Neural cell (in vitro differentiated cells): ENCODE measurements around the gene TEX38. TPM values are rescaled to one million over a fixed set of nuclear protein-coding genes. Genes with fewer than 3 reads are reported as not detected.

ENCODE experiments used
- H2AFZ ChIP-seq: fragments of 200-600, 300-800 bp; sonication (generic), shearing (Covaris generic); 2 replicates; pipeline ENCODE4 v1.6.0; 2014; ENCODE audit warnings: low read depth, mild to moderate bottlenecking, antibody characterized with exemption, low read length, moderate library complexity
- H3F3A ChIP-seq: fragments of 200-600 bp; shearing (Covaris generic); 2 replicates; pipeline ENCODE4 v1.6.1; 2016; ENCODE audit warnings: mild to moderate bottlenecking, moderate library complexity, mixed read lengths, antibody characterized with exemption, low read length; ENCODE audit not compliant: insufficient read depth, poor library complexity, severe bottlenecking
- H3K27ac ChIP-seq: fragments of 200-600, 300-800 bp; sonication (generic), shearing (Covaris generic); 2 replicates; pipeline ENCODE4 v1.5.1; 2014; ENCODE audit warnings: mild to moderate bottlenecking, low read length, moderate library complexity
- H3K27me3 ChIP-seq: fragments of 300-800, 200-600 bp; sonication (generic), shearing (Covaris generic); 2 replicates; pipeline ENCODE4 v1.6.0; 2014; ENCODE audit warnings: mild to moderate bottlenecking, low read depth, low read length, moderate library complexity; ENCODE audit not compliant: insufficient read depth
- H3K36me3 ChIP-seq: fragments of 300-800, 200-600 bp; sonication (generic), shearing (Covaris generic); 2 replicates; pipeline ENCODE4 v1.5.1; 2014; ENCODE audit warnings: mild to moderate bottlenecking, antibody characterized with exemption, low read length, moderate library complexity; ENCODE audit not compliant: insufficient read depth
- H3K4me2 ChIP-seq: fragments of 300-800, 200-600 bp; sonication (generic), shearing (Covaris generic); 2 replicates; pipeline ENCODE4 v1.6.0; 2014; ENCODE audit warnings: mild to moderate bottlenecking, low read length
- H3K4me3 ChIP-seq: fragments of 300-800, 200-600 bp; sonication (generic), shearing (Covaris generic); 2 replicates; pipeline ENCODE4 v1.5.1; 2014; ENCODE audit warnings: mild to moderate bottlenecking, low read length, moderate library complexity
- H3K79me2 ChIP-seq: fragments of 200-600 bp; shearing (Covaris generic); replicated peaks from 2 replicates; pipeline ENCODE4 v1.6.0; 2014; ENCODE audit warnings: mild to moderate bottlenecking, low read length, moderate library complexity; ENCODE audit not compliant: insufficient read depth
- H3K9ac ChIP-seq: fragments of 300-800, 200-600 bp; sonication (generic), shearing (Covaris generic); 2 replicates; pipeline ENCODE4 v1.6.1; 2016; ENCODE audit warnings: mild to moderate bottlenecking, low read length, mixed read lengths
- H3K9me2 ChIP-seq: fragments of 200-600 bp; shearing (Covaris generic); 2 replicates; pipeline ENCODE4 v1.6.1; 2016; ENCODE audit warnings: mild to moderate bottlenecking, low read length, mixed read lengths; ENCODE audit not compliant: insufficient read depth
- H3K9me3 ChIP-seq: fragments of 200-600, 300-800 bp; sonication (generic), shearing (Covaris generic); 2 replicates; pipeline ENCODE4 v1.6.1; 2016; ENCODE audit warnings: mild to moderate bottlenecking, mixed run types, low read length, moderate library complexity, mixed read lengths
- H4K20me1 ChIP-seq: fragments of 200-600 bp; shearing (Covaris generic); 2 replicates; pipeline ENCODE4 v1.6.1; 2016; ENCODE audit warnings: mild to moderate bottlenecking, mixed run types; ENCODE audit not compliant: insufficient read depth
- CTCF ChIP-seq: fragments of 450-650 bp; IDR thresholded peaks from 2 replicates; pipeline ENCODE4 v1.5.1; 2014; ENCODE audit warnings: antibody characterized with exemption, mild to moderate bottlenecking, moderate library complexity; ENCODE audit not compliant: poor library complexity, severe bottlenecking
- EP300 ChIP-seq: fragments of 450-650 bp; conservative IDR thresholded peaks from 2 replicates; pipeline ENCODE4 v1.6.1; 2014; ENCODE audit warnings: antibody characterized with exemption, mild to moderate bottlenecking, moderate library complexity; ENCODE audit not compliant: poor library complexity, severe bottlenecking
- EZH2 ChIP-seq: fragments of 200-600, 300-800 bp; shearing (Covaris generic), sonication (generic); IDR thresholded peaks from 2 replicates; pipeline ENCODE4 v1.6.1; 2014; ENCODE audit warnings: antibody characterized with exemption, low read length, borderline replicate concordance, mild to moderate bottlenecking; ENCODE audit not compliant: insufficient read depth, poor library complexity, severe bottlenecking
- MXI1 ChIP-seq: fragments of 450-650 bp; conservative IDR thresholded peaks from 2 replicates; pipeline ENCODE4 v1.6.1; 2014; ENCODE audit warnings: antibody characterized with exemption, mild to moderate bottlenecking; ENCODE audit not compliant: poor library complexity, severe bottlenecking
- POLR2AphosphoS5 ChIP-seq: IDR thresholded peaks from 2 replicates; pipeline ENCODE4 v1.6.1; 2012
- RAD21 ChIP-seq: fragments of 450-650 bp; conservative IDR thresholded peaks from 2 replicates; pipeline ENCODE4 v1.6.1; 2014; ENCODE audit warnings: antibody characterized with exemption, mild to moderate bottlenecking, moderate library complexity
- SMC3 ChIP-seq: fragments of 450-650 bp; conservative IDR thresholded peaks from 2 replicates; pipeline ENCODE4 v1.6.1; 2014; ENCODE audit warnings: antibody characterized with exemption, mild to moderate bottlenecking, moderate library complexity; ENCODE audit not compliant: poor library complexity
- TAF1 ChIP-seq: IDR thresholded peaks from 2 replicates; pipeline ENCODE4 v1.6.1; 2012; ENCODE audit warnings: low read depth
- polyA plus RNA-seq: library from polyadenylated mRNA; depleted of rRNA; stranded (reverse); fragments of >200 nt; gene quantifications from 2 replicates; pipeline ENCODE4 v1.2.3, GENCODE V29; 2014
- TF ChIP-seq, protein P1 (sequence below): IDR thresholded peaks from 2 replicates; pipeline ENCODE4 v1.6.1; 2012; ENCODE audit warnings: borderline replicate concordance

TEX38 gene
- polyA plus RNA-seq, 1 donor from 2014 or later = not detected

GRCh38 chr1:46703927-46704641 is 32.4 kb downstream of the TEX38 start:
- Histone ChIP-seq H3K4me3 (no peak overlapping the region), H3K36me3 (peaks cover 9% of the 10 kb centered on the region), H2AFZ (no peak overlapping the region), H3K4me2 (no peak overlapping the region), H3K27me3 (no peaks in the 10 kb centered on the region), H3K79me2 (no peaks in the 10 kb centered on the region), H3F3A (no peaks in the 10 kb centered on the region), H3K27ac (no peak overlapping the region), H4K20me1 (no peaks in the 10 kb centered on the region), H3K9me3 (no peaks in the 10 kb centered on the region), H3K9me2 (no peaks in the 10 kb centered on the region), H3K9ac (no peak overlapping the region)
- TF ChIP-seq TAF1 (no peak), MXI1 (no peak), SMC3 (no peak)

DNA sequence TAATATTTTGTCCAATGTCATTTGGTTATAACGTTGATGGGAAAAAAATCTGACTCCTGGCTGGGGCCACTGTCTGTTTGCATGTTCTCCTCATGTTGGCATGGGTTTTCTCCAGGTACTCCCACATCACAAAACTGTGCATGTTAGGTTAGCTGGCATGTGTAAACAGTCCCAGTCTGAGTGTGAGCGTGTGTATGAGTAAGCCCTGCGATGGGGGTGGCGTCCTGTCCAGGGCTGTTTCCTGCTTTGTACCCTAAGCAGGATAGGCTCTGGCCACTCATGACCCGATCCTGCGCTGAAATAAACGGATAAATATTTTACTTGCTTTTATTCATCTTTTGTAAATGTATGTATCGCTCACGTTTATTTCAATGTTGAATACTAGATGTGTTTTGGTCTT is 33.8 kb downstream of the TEX38 start:
- H3K9me2 ChIP-seq = no peaks in the 10 kb centered on the region
- no peaks in the 10 kb centered on the region for H4K20me1 ChIP-seq
- H3K36me3 ChIP-seq = peaks cover 12% of the 10 kb centered on the region
- H2AFZ ChIP-seq = no peak overlapping the region
- no peak overlapping the region for H3K27ac ChIP-seq
- H3K4me2 ChIP-seq = no peak overlapping the region
- no peaks in the 10 kb centered on the region for H3K9me3 ChIP-seq
- H3F3A ChIP-seq = no peaks in the 10 kb centered on the region
- no peaks in the 10 kb centered on the region for H3K79me2 ChIP-seq
- TF ChIP-seq POLR2AphosphoS5 = no peak
- TF ChIP-seq TAF1 = no peak
- no peak for TF ChIP-seq RAD21
- TF ChIP-seq EP300 = no peak
- TF ChIP-seq, protein P1, sequence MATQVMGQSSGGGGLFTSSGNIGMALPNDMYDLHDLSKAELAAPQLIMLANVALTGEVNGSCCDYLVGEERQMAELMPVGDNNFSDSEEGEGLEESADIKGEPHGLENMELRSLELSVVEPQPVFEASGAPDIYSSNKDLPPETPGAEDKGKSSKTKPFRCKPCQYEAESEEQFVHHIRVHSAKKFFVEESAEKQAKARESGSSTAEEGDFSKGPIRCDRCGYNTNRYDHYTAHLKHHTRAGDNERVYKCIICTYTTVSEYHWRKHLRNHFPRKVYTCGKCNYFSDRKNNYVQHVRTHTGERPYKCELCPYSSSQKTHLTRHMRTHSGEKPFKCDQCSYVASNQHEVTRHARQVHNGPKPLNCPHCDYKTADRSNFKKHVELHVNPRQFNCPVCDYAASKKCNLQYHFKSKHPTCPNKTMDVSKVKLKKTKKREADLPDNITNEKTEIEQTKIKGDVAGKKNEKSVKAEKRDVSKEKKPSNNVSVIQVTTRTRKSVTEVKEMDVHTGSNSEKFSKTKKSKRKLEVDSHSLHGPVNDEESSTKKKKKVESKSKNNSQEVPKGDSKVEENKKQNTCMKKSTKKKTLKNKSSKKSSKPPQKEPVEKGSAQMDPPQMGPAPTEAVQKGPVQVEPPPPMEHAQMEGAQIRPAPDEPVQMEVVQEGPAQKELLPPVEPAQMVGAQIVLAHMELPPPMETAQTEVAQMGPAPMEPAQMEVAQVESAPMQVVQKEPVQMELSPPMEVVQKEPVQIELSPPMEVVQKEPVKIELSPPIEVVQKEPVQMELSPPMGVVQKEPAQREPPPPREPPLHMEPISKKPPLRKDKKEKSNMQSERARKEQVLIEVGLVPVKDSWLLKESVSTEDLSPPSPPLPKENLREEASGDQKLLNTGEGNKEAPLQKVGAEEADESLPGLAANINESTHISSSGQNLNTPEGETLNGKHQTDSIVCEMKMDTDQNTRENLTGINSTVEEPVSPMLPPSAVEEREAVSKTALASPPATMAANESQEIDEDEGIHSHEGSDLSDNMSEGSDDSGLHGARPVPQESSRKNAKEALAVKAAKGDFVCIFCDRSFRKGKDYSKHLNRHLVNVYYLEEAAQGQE = no peak
- no peak for TF ChIP-seq SMC3
- no peak for TF ChIP-seq EZH2
- TF ChIP-seq CTCF = no peak
- no peak for TF ChIP-seq MXI1
- H3K4me3 ChIP-seq = no peak overlapping the region
- no peak overlapping the region for H3K9ac ChIP-seq
- no peaks in the 10 kb centered on the region for H3K27me3 ChIP-seq

GRCh38 chr1:46708121-46708520 is 36.5 kb downstream of the TEX38 start:
- Histone ChIP-seq H2AFZ (no peak overlapping the region), H3K9me3 (no peaks in the 10 kb centered on the region)

More at GRCh38 chr1:46708121-46708520, 36.5 kb downstream of the TEX38 start:
- no peak overlapping the region for H3K9ac ChIP-seq
- H3K4me2 ChIP-seq = no peak overlapping the region
- peaks cover 12% of the 10 kb centered on the region for H3K36me3 ChIP-seq
- no peaks in the 10 kb centered on the region for H3F3A ChIP-seq
- TF ChIP-seq EP300 (no peak), SMC3 (no peak), CTCF (no peak), EZH2 (no peak), TAF1 (no peak), RAD21 (no peak), POLR2AphosphoS5 (no peak), MXI1 (no peak)
- TF ChIP-seq, protein P1 = no peak
- no peaks in the 10 kb centered on the region for H3K79me2 ChIP-seq
- H3K27ac ChIP-seq = no peak overlapping the region
- no peaks in the 10 kb centered on the region for H4K20me1 ChIP-seq
- H3K27me3 ChIP-seq = no peaks in the 10 kb centered on the region
- H3K9me2 ChIP-seq = no peaks in the 10 kb centered on the region
- no peak overlapping the region for H3K4me3 ChIP-seq
